GM19452 (cell line): ENCODE results near the gene OGFRL1.
"Not testable (repeated sequence)": the region's sequence is repeated elsewhere in the genome, so short reads cannot be mapped to it uniquely, and the experiment has no call there.

ENCODE experiments used
- ATAC-seq: cut with Tn5 transposase; IDR thresholded peaks from one replicate; pipeline ENCODE4 v1.9.1; 2021; ENCODE audit not compliant: unreplicated experiment

OGFRL1 gene

DNA sequence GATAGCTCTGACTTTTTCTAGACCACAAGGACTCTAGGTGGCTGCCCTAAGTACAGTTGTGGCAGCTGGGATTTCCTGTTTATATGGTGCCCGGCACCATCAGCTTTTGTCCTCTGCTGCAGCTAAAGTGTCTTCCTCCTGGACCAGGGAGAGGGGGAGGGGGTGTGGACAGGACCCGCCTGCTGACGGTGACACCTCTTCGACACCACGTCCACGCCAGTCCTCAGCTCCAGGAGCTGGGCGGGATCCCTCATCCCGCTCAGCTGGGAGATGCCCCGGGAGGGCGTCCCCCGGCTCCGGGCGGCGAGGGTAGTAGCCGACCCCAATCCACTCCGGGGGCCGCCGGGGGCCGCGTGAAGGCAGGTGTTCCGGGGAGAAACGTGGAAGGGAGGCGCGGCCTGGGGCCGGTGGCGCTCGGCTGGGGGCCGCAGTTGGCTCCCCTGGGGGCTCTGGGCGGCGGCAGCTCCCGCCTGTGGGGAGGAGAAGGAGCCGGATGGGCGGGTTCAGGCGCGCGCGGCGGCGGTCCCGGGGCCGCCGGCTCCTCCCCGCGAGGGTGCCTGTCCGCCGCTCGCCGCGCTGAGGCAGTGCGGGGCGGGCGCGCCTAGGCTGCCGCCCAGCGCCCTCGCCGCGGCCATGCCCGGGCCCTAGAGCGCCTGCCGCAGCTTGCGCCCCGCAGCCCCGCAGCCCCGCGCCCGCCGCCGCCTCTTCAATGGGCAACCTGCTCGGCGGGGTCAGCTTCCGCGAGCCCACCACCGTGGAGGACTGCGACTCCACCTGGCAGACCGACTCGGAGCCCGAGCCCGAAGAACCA, at the start of gene OGFRL1:
Gene OGFRL1 (plus strand): TSS at position 584 of the 811 bp plus-strand sequence. CDS start 126 bp downstream, at position 710.
- ATAC-seq, result peak; percentile 85

DNA sequence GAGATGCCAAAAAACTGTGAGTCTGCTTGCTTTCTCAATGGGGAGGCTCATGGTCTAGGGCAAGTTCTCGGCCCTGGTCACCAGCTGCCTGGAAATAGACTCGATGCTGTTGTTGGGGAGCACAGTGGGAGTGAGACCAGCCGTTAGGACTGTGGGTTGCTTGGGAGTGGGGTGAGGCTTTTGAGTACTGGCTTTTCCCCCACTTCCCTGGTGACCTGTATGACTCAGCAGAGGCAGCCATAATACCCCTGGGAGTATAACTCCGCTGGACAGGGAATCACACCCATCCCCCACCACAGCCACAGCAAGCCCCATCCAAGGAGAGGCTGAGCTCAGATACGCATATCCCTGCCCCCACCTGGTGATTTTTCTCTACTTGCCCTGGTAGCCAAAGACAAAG, 48.9 kb upstream of the OGFRL1 start:
- ATAC-seq, result no peak

DNA sequence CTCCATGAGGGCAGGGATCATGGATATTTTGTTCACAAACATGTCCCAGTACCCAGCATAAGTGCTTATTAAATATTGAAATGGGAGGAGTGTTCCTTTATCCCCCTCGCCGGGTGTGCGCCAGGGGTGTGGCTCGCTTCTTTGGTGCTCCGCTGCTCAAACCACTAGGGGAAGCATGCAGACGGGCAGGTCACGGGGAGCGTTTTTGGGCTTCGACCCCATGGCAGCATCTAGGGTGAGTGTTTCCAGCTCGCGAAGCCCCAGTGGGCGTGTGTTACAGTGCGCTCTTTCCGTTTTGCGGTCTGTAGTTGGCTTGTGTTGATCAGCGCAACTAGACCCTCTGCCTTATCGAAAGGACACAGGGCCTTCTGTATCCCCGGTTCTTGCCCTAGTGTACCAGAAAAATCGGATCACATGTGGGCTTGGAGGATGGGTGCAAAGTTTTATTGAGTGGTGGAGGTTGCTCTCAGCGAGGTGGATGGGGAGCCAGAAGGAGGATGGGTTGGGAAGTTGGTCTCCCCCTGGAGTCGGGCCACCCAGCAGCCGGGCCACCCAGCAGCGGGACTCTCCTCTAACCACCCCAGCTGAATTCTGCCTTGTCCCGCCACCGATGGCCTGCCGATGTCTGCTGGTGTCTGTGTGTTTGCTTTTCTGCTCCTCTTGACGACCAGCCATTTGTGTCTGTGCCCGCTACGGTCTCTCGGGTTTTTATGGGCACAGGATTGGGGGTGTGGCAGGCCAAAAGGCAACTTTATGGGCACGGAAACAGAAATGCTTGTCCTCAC, 43.2 kb upstream of the OGFRL1 start:
- no peak for ATAC-seq

DNA sequence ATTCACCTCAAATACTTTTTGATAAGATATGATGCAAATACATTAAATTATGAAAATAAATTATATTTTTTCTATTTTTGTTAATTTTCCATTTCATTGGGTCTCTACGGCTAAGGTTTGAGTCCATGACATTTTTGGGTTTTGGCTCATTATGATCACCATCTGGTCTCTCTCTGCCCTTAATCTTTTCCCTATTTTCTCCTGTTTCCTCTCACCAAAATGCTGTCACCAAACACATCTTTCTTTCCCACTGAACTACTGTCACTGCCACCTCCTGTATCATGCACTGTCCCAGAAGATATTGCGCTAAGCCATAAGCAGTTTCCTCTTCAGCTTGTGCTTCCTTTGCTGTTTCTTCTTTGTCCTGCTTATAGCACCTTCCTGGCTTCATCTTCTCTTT, 42.0 kb upstream of the OGFRL1 start:
- no peak for ATAC-seq

GRCh38 chr6:71248306-71248765, 40.3 kb upstream of the OGFRL1 start:
- peak; percentile 85 for ATAC-seq

DNA sequence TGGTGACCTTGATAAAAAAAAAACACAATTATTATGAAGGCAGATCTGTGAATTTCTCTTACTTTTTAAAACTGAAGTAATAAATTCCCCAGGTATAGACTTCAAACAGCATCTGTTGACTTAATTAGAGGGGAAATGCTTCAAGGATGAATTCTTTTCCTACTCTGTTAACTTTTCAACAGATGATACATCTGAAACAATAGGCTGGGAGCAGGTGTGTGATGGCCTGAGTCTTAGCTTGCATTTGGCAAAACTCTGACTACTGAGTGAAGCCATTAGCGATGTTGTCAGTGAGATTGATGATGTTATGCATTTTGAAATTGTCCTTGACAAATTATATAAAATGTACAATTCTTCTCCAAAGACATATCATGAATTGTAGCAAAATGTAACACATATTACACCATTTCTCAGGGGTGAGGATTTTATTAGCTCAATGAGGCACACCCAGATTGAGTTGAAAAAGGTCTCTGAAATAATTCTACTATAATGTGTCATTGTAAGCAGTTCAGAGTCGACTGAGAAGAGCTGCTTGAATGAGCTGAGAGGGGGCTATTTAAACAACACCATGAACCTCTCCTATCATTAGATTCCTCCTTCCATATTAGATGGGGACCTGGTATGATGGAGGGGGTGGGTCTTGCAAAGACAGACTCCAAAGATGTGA, 39.6 kb upstream of the OGFRL1 start:
- ATAC-seq, result no peak

GRCh38 chr6:71250099-71250602, 38.5 kb upstream of the OGFRL1 start:
- ATAC-seq, result no peak

DNA sequence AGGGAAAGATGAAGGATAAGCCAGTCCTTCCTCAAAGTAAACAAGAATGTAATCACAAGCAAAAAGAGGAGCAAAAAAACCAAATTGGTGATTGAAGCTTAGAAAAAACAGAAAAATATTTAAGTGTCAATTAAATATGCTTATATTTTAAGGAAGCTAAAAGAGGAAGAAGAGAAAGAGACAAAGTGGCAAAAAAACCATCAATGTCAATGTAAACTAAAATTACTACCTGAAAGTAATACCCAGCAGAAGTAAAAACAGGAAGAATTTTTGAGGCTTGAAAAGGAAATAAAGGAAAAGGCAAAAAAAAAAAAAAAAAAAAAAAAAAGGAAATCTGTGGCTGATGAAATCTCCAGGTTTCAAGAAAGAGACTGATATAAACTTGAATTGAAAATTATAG, 36.2 kb upstream of the OGFRL1 start:
- ATAC-seq, result no peak

GRCh38 chr6:71252960-71253359, 35.7 kb upstream of the OGFRL1 start:
- no peak for ATAC-seq

DNA sequence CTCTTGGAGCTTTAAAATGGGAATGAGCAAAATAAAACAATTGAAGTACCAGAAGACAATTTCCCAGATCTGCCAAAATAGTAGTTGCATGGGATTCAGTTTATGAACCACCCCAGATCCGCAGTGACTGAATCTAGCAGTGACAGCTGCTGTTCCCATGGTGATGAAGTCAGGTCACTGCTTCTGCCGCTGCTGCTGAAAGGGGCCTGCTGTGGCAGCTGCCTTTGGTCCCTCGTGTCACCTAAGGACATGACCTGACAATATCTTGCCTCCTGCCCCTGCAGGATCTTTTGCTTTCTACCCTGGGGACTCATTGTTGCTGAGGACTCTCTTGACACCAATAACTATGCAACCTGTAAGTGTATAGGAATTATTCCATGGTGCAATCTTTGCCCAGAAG, 34.3 kb upstream of the OGFRL1 start:
- ATAC-seq, result no peak

DNA sequence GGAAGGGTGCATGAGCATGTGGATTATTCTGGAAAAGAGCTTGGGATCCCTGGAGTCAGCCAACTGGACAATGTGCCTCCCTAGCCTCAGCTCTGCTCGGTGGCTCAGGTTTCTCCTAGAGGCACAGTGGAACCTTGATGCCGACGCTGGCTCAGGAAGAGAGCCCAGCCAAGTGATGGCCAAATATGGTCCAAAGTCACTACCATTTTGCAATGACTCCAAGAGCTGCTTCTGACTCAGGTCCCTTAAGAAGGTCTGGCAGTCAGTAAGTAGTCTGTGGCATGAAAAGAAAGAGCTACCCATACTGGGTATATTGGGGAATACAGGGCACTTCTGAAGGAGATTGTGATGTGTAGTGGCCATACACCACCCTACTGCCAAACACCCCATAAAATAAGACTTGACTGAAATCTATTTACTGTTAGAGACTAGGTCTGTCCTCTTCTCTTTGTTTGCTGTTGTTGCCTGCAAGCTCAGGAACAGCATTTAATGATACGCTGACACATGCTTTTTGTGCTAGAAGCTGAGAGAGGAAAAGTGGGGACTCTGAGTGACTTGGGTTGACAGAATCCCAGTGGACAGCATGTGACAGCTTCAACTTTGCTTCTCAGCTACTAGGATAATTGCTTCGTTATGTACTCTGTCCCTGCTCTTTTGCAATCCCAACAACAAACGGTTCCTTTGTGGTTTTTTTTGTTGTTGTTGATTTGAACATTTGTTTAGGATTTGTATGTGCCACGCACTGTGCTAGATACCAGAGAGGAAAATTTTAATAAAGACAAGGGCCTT, 30.3 kb upstream of the OGFRL1 start:
- ATAC-seq, result no peak

- no peak for ATAC-seq
Observed at GRCh38 chr6:71259888-71260604, 28.6 kb upstream of the OGFRL1 start.

DNA sequence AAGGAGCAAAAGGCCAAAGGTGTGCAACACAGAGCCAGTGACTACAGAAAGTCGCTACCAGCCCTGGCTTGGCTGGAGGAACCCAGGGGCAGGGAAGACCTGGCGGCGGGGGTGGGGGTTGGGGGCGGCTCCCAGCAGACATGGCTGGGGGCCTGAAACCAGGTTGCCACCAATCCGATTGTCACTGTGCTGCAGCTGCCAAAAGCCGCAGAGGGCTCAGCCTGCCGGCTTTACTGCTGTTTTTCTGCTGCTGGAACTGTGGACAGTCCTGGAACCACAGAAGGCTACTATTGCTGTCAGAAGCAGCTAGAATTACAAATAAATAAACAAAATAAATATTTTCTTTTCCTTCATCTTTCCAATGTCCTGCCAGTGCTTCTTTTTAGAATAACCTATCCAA, 25.7 kb upstream of the OGFRL1 start:
- ATAC-seq, result no peak

DNA sequence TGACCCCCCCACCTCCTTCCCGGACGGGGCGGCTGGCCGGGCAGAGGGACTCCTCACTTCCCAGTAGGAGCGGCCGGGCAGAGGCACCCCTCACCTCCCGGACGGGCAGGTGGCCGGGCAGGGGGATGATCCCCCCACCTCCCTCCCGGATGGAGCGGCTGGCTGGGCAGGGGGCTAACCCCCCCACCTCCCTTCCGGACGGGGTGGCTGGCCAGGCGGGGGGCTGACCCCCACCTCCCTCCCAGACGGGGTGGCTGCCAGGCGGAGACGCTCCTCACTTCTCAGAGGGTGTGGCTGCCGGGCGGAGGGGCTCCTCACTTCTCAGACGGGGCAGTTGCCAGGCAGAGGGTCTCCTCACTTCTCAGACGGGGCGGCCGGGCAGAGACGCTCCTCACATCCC, 22.2 kb upstream of the OGFRL1 start:
- not testable (repeated sequence) for ATAC-seq

DNA sequence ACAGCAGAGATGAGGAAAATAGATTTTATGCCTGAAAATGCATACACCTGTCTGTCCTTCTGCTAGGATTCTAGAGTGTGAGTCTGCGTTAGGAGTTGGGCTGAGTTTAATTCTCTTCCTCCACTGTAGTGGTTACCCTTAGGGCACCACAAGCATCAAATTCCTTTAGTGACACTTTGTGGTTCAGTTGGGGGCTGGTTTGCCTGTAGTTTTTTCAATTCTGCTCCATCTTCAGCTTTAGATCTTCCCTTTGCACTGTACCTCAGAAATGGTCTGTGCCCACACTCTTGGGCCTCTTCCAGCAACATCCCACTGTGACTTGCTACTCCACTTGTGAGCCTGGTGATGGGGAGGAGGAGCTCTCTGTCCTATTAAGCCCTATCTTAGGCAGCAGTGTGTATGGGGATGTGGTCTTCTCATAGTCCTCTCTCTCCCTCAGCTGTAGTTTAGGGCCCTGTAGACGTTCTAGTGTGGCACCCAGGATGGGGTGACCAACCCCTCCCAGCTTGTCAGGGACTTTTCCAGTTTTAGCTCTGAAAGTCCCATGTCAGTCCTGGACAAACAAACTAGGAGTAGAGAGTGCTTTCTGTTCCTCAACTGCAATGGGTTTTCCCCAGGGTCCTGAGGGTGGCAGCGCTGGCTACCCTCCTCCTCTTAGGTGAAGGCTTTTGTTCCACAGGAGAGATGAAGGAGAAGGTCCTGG, 19.7 kb upstream of the OGFRL1 start:
- ATAC-seq, result peak; percentile 73

- no peak for ATAC-seq
Observed at GRCh38 chr6:71277926-71278600, 10.5 kb upstream of the OGFRL1 start.

DNA sequence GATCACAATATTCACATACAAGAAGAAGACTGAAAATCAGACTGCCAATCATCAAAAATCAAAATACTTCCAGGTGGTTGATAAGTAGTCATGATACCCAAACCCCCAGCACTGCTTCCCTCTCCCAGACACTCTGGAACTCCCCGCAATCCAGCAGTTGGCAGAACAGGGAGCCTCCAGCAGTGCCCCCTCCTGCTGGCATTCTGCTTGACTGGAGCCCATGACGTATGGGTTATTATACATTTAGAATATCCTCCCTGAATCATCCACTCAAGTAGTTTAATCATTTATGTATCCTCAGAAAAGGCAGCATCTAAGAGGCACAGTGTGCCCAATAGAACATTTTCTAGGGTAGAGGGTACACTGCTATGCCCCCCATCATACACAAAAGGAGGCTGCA, 9.3 kb upstream of the OGFRL1 start:
- no peak for ATAC-seq

DNA sequence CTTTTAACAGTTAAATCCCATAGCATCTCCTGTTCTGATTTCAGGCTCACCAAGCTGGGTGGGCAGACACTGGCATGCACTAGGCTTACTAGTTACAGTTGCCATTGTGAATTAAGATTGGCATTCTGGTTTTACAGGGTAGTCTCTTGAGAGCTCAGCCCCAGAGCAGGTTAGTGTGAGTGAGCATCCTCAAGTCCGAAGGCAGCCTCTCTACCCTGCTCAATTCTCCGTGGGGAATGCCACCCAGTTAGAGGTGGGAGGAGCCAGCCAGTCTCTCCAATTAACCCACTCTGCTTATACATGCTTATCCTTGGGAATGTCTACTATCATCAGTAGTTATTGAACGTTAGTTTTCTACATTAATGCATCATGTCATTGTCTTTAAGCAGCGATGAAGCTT, 8.9 kb upstream of the OGFRL1 start:
- ATAC-seq, result no peak

DNA sequence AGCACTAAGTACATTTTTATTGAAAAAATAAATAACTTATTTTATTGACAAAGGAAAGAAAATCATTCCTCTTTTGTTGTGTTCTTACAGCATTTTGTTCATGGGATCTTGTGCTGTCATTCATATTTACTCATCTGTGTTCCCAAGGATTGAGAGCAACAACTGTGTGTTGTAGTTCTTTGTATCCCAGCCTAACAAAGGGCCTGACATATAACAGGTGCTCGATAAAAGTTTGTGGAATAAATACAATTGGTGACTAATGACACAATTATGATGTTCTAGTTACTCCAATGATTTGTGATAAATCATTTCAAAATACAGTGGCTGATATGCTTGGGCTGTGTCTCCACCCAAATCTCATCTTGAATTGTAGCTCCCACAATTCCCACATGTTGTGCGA, 7.9 kb upstream of the OGFRL1 start:
- no peak for ATAC-seq
